Ishikawa (cell line): ENCODE measurements around the gene ADCY7.

Experiments used
- CEBPB ChIP-seq: IDR thresholded peaks from 2 replicates; pipeline ENCODE4 v1.6.1; 2012
- CREB1 ChIP-seq: IDR thresholded peaks from 2 replicates; pipeline ENCODE4 v1.6.1; 2012; ENCODE audit warnings: low read depth
- EGR1 ChIP-seq: IDR thresholded peaks from 2 replicates; pipeline ENCODE4 v1.6.1; 2012
- EP300 ChIP-seq: IDR thresholded peaks from 2 replicates; pipeline ENCODE4 v1.6.1; 2012; ENCODE audit warnings: borderline replicate concordance
- FOXM1 ChIP-seq: IDR thresholded peaks from 2 replicates; pipeline ENCODE4 v1.6.1; 2012; ENCODE audit warnings: low read depth, borderline replicate concordance
- NFIC ChIP-seq: IDR thresholded peaks from 2 replicates; pipeline ENCODE4 v1.6.1; 2012
- RAD21 ChIP-seq: IDR thresholded peaks from 2 replicates; pipeline ENCODE4 v1.6.1; 2012; ENCODE audit warnings: low read depth
- TAF1 ChIP-seq: IDR thresholded peaks from 2 replicates; pipeline ENCODE4 v1.6.1; 2012; ENCODE audit warnings: low read depth, mild to moderate bottlenecking
- TCF12 ChIP-seq: IDR thresholded peaks from 2 replicates; pipeline ENCODE4 v1.6.1; 2012; ENCODE audit warnings: low read depth
- TEAD4 ChIP-seq: IDR thresholded peaks from 2 replicates; pipeline ENCODE4 v1.6.1; 2012
- YY1 ChIP-seq: IDR thresholded peaks from 2 replicates; pipeline ENCODE4 v1.6.1; 2012; ENCODE audit warnings: low read depth
- ZBTB7A ChIP-seq: IDR thresholded peaks from 2 replicates; pipeline ENCODE4 v1.6.1; 2012; ENCODE audit warnings: low read depth
- TF ChIP-seq, protein P1 (sequence below): IDR thresholded peaks from 2 replicates; pipeline ENCODE4 v1.6.1; 2012
- TF ChIP-seq, protein P2 (sequence below): IDR thresholded peaks from 2 replicates; pipeline ENCODE4 v1.6.1; 2012; ENCODE audit warnings: low read depth, mild to moderate bottlenecking
- TF ChIP-seq, protein P3 (sequence below): IDR thresholded peaks from 2 replicates; pipeline ENCODE4 v1.6.1; 2012

ADCY7 gene

DNA sequence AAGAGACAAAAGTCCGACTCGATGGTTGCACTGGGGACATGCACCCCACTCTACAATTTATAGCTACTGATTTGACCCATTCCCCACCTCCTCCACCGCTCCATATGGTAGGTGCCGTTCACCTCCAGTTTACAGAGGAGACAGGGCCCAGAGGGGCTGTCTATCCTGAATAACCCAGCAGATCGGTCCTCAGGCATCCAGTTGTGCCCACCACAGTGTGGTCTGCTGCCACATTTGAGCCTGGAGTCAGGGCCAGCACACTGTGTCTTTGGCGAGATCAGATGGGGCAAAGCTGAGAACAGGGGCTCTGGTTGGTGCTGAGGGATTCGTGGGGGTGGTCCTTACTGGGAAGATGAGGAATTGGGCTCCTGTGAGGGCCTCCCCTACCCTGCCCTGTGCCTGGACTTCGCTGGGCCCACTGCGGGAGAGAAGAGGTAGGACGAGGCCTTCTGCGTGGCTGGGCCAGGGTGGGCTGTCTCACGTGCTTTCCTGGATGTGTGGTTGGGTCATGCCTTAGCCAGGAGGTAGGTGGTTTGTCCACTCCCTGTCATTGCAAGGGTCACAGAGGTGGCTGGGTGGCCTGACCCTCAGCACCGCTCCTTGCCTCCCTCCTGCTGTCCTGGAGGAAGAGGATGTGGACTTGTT lies 2.8 kb downstream of the ADCY7 start:
- TF ChIP-seq NFIC (no peak), TEAD4 (no peak), TCF12 (no peak), CREB1 (no peak)
- TF ChIP-seq, protein P1, sequence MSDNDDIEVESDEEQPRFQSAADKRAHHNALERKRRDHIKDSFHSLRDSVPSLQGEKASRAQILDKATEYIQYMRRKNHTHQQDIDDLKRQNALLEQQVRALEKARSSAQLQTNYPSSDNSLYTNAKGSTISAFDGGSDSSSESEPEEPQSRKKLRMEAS, result no peak

DNA sequence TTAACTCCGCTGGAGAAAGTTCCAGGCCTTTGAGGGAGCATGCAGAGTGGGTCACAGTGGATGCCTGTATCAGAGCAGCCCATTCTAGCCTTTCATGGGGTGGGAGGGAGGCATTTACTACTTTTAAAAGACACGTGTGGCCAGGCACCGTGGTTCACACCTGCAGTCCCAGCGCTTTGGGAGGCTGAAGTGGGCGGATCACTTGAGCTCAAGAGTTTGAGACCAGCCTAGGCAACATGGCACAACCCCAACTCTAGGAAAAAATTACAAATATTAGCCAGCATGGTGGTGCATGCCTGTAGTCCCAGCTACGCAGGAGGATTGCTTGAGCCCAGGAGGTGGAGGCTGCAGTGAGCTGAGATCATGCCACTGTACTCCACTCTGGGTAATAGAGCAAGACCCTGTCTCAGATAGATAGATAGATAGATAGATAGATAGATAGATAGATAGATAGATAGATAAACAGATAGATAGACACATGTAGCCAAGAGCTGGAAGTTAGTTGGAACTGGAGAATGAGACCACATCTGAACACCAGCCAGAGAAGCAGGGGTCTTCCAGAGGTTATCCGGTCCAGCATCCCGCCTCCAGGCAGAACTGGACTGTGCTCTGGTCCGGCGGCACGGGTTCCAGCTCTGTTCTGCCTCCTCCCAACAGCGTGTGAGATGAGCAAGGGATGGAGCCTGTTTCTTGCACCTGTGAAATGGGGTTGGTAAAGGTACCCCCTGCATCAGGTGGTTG lies 3.6 kb downstream of the ADCY7 start:
- no peak for TF ChIP-seq TCF12
- TF ChIP-seq, protein P2, sequence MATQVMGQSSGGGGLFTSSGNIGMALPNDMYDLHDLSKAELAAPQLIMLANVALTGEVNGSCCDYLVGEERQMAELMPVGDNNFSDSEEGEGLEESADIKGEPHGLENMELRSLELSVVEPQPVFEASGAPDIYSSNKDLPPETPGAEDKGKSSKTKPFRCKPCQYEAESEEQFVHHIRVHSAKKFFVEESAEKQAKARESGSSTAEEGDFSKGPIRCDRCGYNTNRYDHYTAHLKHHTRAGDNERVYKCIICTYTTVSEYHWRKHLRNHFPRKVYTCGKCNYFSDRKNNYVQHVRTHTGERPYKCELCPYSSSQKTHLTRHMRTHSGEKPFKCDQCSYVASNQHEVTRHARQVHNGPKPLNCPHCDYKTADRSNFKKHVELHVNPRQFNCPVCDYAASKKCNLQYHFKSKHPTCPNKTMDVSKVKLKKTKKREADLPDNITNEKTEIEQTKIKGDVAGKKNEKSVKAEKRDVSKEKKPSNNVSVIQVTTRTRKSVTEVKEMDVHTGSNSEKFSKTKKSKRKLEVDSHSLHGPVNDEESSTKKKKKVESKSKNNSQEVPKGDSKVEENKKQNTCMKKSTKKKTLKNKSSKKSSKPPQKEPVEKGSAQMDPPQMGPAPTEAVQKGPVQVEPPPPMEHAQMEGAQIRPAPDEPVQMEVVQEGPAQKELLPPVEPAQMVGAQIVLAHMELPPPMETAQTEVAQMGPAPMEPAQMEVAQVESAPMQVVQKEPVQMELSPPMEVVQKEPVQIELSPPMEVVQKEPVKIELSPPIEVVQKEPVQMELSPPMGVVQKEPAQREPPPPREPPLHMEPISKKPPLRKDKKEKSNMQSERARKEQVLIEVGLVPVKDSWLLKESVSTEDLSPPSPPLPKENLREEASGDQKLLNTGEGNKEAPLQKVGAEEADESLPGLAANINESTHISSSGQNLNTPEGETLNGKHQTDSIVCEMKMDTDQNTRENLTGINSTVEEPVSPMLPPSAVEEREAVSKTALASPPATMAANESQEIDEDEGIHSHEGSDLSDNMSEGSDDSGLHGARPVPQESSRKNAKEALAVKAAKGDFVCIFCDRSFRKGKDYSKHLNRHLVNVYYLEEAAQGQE, result no peak
- no peak for TF ChIP-seq ZBTB7A
- TF ChIP-seq FOXM1, result no peak
- TF ChIP-seq TAF1, result no peak
- TF ChIP-seq, protein P3, sequence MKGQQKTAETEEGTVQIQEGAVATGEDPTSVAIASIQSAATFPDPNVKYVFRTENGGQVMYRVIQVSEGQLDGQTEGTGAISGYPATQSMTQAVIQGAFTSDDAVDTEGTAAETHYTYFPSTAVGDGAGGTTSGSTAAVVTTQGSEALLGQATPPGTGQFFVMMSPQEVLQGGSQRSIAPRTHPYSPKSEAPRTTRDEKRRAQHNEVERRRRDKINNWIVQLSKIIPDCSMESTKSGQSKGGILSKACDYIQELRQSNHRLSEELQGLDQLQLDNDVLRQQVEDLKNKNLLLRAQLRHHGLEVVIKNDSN, result no peak
- TF ChIP-seq NFIC, result no peak
- TF ChIP-seq EP300, result no peak
- TF ChIP-seq, protein P1, result no peak
- no peak for TF ChIP-seq RAD21
- no peak for TF ChIP-seq EGR1
- no peak for TF ChIP-seq CEBPB
- TF ChIP-seq TEAD4, result no peak
- TF ChIP-seq CREB1, result no peak
- no peak for TF ChIP-seq YY1

DNA sequence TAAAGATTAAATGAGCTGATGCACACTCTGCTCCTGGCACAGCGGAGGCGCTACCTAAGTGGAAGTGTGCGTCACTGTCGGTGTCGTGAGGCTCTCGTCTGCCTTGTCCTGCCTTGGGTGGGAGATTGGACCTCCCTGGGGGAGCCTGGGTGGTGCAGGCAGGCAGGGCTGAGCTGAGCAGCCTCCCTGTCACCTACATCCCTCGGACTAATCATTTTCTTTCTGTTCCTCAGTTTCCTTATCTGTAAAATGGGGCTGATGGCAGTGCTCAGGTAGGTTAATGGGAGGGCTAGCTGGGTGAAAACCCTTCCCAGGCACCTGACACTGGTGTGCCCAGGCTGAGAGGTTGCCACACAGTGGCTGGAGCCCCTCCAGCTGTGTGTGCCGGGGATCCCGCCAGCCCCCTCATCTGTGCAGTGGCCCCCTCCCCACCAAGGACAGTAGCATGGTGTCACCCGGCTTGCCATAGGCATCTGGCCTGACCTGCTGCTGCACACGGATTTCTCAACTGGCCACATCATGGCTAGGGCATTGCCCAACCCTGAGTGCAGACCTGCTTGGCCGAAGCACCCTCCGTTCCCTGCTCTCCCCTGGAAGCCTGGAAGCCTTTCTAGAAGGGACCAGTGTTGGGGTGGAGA lies 4.3 kb downstream of the ADCY7 start:
- TF ChIP-seq RAD21 (no peak), CEBPB (no peak), ZBTB7A (no peak), YY1 (no peak), EGR1 (no peak), TEAD4 (no peak), TAF1 (no peak)
- TF ChIP-seq, protein P3, result no peak

DNA sequence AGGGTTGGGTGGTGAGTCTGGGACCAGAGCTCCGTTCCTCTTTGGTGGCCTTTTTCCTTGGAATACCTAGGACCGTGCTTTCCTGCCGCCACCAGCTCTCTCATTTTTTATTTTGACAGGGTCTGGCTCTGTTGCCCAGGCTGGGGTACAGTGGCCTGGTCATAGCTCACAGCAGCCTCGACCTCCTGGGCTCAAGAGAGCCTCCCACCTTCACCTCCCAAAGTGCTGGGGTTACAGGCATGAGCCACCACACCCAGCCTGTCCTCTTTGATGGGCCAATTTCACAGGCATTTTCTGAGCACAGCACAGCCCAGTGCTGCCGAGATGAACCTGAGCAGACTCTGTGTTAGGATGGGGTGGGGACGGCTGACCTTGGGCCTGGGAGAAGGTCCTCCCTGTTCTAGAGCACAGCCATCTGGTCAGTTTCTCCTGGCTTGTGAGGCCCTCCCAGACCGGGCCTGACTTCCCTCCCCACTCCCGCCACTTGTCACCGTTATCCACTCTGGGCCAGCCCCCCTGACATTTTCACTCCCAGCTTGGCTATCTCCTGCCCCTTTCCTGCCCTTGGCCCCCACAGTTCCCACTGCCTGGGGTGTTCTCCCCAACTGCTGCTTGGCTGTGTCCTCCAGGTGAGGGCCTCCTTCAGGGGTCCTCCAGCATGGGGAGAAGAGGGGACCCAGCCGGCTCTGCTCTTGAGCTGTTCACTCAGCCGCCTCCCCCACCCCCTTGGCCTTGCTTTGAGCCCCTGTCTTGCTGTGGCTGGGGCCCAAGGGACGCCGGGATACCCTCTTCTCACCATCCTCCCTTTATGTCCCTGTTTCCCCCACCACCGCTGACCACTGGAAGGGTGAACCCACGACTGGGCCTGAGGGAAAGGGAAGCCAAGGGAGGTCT lies 5.0 kb downstream of the ADCY7 start:
- TF ChIP-seq FOXM1, result no peak
- TF ChIP-seq RAD21, result no peak
- TF ChIP-seq TEAD4, result no peak
- TF ChIP-seq CEBPB, result no peak
- TF ChIP-seq, protein P1, result no peak
- TF ChIP-seq, protein P3, result no peak
- TF ChIP-seq TCF12, result no peak
- TF ChIP-seq, protein P2, result no peak
- no peak for TF ChIP-seq EGR1
- no peak for TF ChIP-seq ZBTB7A
